Natural killer cell (primary cell): ENCODE measurements around the gene EPC2. TPM values are rescaled to one million over a fixed set of nuclear protein-coding genes. Genes with fewer than 3 reads are reported as not detected.

Source experiments
- ATAC-seq, 3 donors: fragments of 150-1000 bp in 2 of 3; fragments of 200-7000 bp in 1 of 3; cut with Tn5 transposase; 1 replicate in 1 of 3; 2 replicates in 2 of 3; pipeline ENCODE4 v1.10.0; 2021; ENCODE audit warnings: mild to moderate bottlenecking in 2 of 3, moderate library complexity in 2 of 3
- DNase-seq, 2 donors: peaks; one replicate each; pipeline versions ENCODE4 v3.0.0 to v3.0.0-alpha.2; 2013 to 2021; ENCODE audit warnings: mixed read lengths in 1 of 2
- H3K27ac ChIP-seq: one replicate; pipeline ENCODE4 v1.5.1; 2013; ENCODE audit warnings: mild to moderate bottlenecking, low read length
- H3K27me3 ChIP-seq: one replicate; pipeline ENCODE4 v1.6.1; 2013; ENCODE audit warnings: low read length; ENCODE audit not compliant: control insufficient read depth, insufficient read depth
- H3K36me3 ChIP-seq: one replicate; pipeline ENCODE4 v1.6.1; 2013; ENCODE audit warnings: low read length; ENCODE audit not compliant: control insufficient read depth, insufficient read depth
- H3K4me1 ChIP-seq: one replicate; pipeline ENCODE4 v1.6.1; 2013; ENCODE audit warnings: low read length; ENCODE audit not compliant: control insufficient read depth, insufficient read depth
- H3K4me3 ChIP-seq: one replicate; pipeline ENCODE4 v1.5.1; 2013; ENCODE audit warnings: low read length
- H3K9me3 ChIP-seq: one replicate; pipeline ENCODE4 v1.6.1; 2013; ENCODE audit warnings: low read length; ENCODE audit not compliant: control insufficient read depth, insufficient read depth
- H3K27ac Mint-ChIP-seq, 2 donors: one replicate each; pipeline ENCODE4 v1.8.0; 2022; ENCODE audit warnings: mild to moderate bottlenecking in 2 of 2, mixed read lengths in 2 of 2, moderate library complexity in 1 of 2
- H3K27me3 Mint-ChIP-seq, 2 donors: one replicate each; pipeline ENCODE4 v1.8.0; 2022; ENCODE audit warnings: low read depth in 2 of 2, mixed read lengths in 2 of 2
- H3K36me3 Mint-ChIP-seq: one replicate; pipeline ENCODE4 v1.8.0; 2022; ENCODE audit warnings: mixed read lengths
- H3K4me1 Mint-ChIP-seq, 2 donors: one replicate each; pipeline ENCODE4 v1.8.0; 2022; ENCODE audit warnings: mixed read lengths in 2 of 2
- H3K4me3 Mint-ChIP-seq: one replicate; pipeline ENCODE4 v1.8.0; 2022; ENCODE audit warnings: mild to moderate bottlenecking, moderate library complexity, mixed read lengths
- H3K9me3 Mint-ChIP-seq, 2 donors: one replicate each; pipeline ENCODE4 v1.8.0; 2022; ENCODE audit warnings: mixed read lengths in 2 of 2
- CTCF ChIP-seq: fragments of 200-600 bp; IDR thresholded peaks from one replicate; pipeline ENCODE4 v1.8.0; 2022; ENCODE audit warnings: antibody characterized with exemption
- WGBS: methylation state at CpG from one replicate; pipeline ENCODE4 v1.1.7; 2013; ENCODE audit warnings: missing lambda C conversion rate; ENCODE audit not compliant: insufficient coverage; 5-methylcytosine and 5-hydroxymethylcytosine counted together
- intact Hi-C: fragments of 100-400 bp; cut with micrococcal nuclease; formaldehyde crosslinking; loops from one replicate; pipeline ENCODE4 v1.14.2; 2022
- total RNA-seq, 4 donors: library from RNA; stranded (reverse); fragments of 120-200 nt in 1 of 4; gene quantifications; one replicate each; pipeline versions ENCODE4 v1.2.3 to v1.2.4, GENCODE V29; 2013 to 2022

Gene EPC2
- total RNA-seq, 3 donors from 2014 or later (not counting 1 experiment from before 2014, with no cell fraction given) = 64.6 to 76.3 (median 66.1) TPM

DNA sequence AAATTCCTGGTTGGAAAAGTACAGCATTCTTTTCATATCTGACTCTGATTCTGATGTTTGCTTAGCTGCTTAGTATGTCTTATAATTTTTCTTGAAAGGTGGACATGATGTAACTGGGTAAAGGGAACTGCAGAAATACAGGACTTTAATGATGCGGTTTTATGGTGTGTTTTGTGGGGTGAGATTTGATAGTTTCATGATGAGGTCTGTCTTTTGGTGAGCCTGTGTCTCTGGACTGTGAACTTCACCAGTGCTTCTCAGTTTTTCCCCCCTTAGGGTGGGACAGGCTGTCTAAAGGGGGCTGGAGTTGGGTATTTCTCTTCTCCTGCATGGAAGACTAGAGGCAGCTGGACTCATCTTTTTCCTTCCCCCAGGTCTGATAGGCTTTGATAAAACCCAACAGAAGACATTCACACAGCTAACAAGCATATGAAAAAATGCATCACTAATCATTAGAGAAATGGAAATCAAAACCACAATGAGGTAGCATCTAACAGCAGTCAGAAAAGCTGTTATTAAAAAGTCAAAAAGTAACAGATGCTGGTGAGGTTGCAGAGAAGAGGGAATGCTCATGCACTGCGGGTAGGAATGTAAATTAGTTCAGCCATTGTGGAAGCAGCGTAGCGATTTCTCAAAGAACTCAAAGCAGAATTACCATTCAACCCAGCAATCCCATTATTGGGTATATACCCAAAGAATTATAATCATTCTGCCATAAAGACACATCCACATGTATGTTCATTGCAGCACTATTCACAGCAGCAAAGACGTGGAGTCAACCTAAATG lies 77.6 kb downstream of the EPC2 start:
- Histone ChIP-seq H3K36me3 (no peaks in the 10 kb centered on the region), H3K27me3 (no peaks in the 10 kb centered on the region), H3K4me3 (no peak overlapping the region), H3K9me3 (no peaks in the 10 kb centered on the region), H3K4me1 (peaks cover 14% of the 10 kb centered on the region), H3K27ac (no peak overlapping the region)
- intact Hi-C loops = no loop called here
- TF ChIP-seq CTCF = no peak
- Mint-ChIP-seq H3K27ac (peak overlapping the region; percentile 71 to 73), H3K4me3 (peak overlapping the region; percentile 10), H3K27me3 (no peaks in the 10 kb centered on the region), H3K4me1 (peaks cover 85 to 91% of the 10 kb centered on the region in 2 donors), H3K9me3 (no peaks in the 10 kb centered on the region), H3K36me3 (no peaks in the 10 kb centered on the region)
- no peak for DNase-seq
- 95% methylated on average over 5 of the region's 5 CpGs for WGBS
- no peak for ATAC-seq

DNA sequence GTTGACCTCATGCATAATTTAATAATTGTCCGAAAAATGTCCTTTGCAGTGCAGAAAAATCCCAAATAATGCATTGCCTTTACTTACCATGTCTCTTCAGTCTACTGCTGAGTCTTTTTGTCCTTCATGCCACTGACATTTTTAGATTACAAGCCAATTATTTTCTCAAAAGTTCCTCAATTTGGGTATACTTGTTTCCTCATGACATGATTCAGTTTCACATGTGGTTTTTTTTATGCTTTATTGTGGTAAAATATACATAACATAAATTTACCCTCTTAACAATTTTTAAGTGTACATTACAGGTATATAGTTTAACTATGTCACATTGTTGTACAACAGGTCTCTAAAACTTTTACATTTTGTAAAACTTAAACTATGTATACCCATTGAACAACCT lies 81.0 kb downstream of the EPC2 start:
- H3K27me3 ChIP-seq = no peaks in the 10 kb centered on the region
- no peaks in the 10 kb centered on the region for H3K9me3 ChIP-seq
- Mint-ChIP-seq H3K4me1 (peaks cover 73 to 80% of the 10 kb centered on the region in 2 donors), H3K27me3 (no peaks in the 10 kb centered on the region), H3K9me3 (no peaks in the 10 kb centered on the region), H3K36me3 (no peaks in the 10 kb centered on the region), H3K4me3 (peak overlapping the region; percentile 40), H3K27ac (peak overlapping the region; percentile 35 to 71)
- DNase-seq (no peak), ATAC-seq (peak in 1 of 3 donors; percentile 9)
- intact Hi-C loops = no loop called here
- TF ChIP-seq CTCF = no peak
- H3K4me1 ChIP-seq = peaks cover 2% of the 10 kb centered on the region
- H3K36me3 ChIP-seq = no peaks in the 10 kb centered on the region
- 94% methylated on average over 1 of the region's 1 CpG for whole genome bisulfite sequencing
- H3K27ac ChIP-seq = no peak overlapping the region
- no peak overlapping the region for H3K4me3 ChIP-seq

- ATAC-seq (peak in 2 of 3 donors; percentile 42 to 57), DNase-seq (no peak)
- 78% methylated on average over 1 of the region's 3 CpGs for WGBS
- no peaks in the 10 kb centered on the region for H3K27me3 ChIP-seq
- no peaks in the 10 kb centered on the region for H3K4me1 ChIP-seq
- H3K36me3 ChIP-seq = no peaks in the 10 kb centered on the region
- Mint-ChIP-seq H3K9me3 (no peaks in the 10 kb centered on the region), H3K4me3 (peak overlapping the region; percentile 63), H3K27me3 (no peaks in the 10 kb centered on the region), H3K4me1 (peaks cover 66 to 80% of the 10 kb centered on the region in 2 donors), H3K27ac (peak overlapping the region; percentile 35 to 71), H3K36me3 (no peaks in the 10 kb centered on the region)
- intact Hi-C loops = no loop called here
- no peak for TF ChIP-seq CTCF
- no peak overlapping the region for H3K4me3 ChIP-seq
- H3K27ac ChIP-seq = no peak overlapping the region
- H3K9me3 ChIP-seq = no peaks in the 10 kb centered on the region
These were observed 81.7 kb downstream of the EPC2 start for GRCh38 chr2:148726228-148726627.

- no peak overlapping the region for H3K4me3 Mint-ChIP-seq
- no peaks in the 10 kb centered on the region for H3K9me3 ChIP-seq
- H3K4me3 ChIP-seq = no peak overlapping the region
- H3K4me1 Mint-ChIP-seq = peaks cover 40 to 52% of the 10 kb centered on the region in 2 donors
- no peaks in the 10 kb centered on the region for H3K36me3 ChIP-seq
- intact Hi-C loops = no loop called here
- no peaks in the 10 kb centered on the region for H3K27me3 ChIP-seq
- H3K36me3 Mint-ChIP-seq = no peaks in the 10 kb centered on the region
- no peaks in the 10 kb centered on the region for H3K27me3 Mint-ChIP-seq
- no peaks in the 10 kb centered on the region for H3K4me1 ChIP-seq
- H3K27ac Mint-ChIP-seq = peak overlapping the region in 1 of 2 donors; percentile 43
- ATAC-seq = no peak
- no peak for TF ChIP-seq CTCF
- H3K27ac ChIP-seq = no peak overlapping the region
- no peak for DNase-seq
- no peaks in the 10 kb centered on the region for H3K9me3 Mint-ChIP-seq
These were observed 85.5 kb downstream of the EPC2 start for GRCh38 chr2:148730085-148730484.
